H1 (cell line): ENCODE measurements around the gene GSG1L. TPM values are rescaled to one million over a fixed set of nuclear protein-coding genes. Genes with fewer than 3 reads are reported as not detected.

Experiments
- CTCF ChIA-PET: fragments of 300-600 bp; sonication (Branson Sonifier 250); formaldehyde crosslinking; loops from one replicate; lab custom pipeline; 2021; ENCODE audit not compliant: partially characterized antibody; lab: Charles Lee
- POLR2A ChIA-PET: fragments of 300-600 bp; sonication (Branson Sonifier 250); formaldehyde crosslinking; loops from one replicate; lab custom pipeline; 2021; ENCODE audit warnings: inconsistent platforms; ENCODE audit not compliant: partially characterized antibody; lab: Charles Lee
- DNase-seq, 2 experiments: peaks; one replicate each; pipeline versions ENCODE4 v3.0.0 to v3.0.0-alpha.2; 2010 to 2022; ENCODE audit warnings: low spot score in 2 of 2, low read depth in 1 of 2, mixed read lengths in 1 of 2
- FAIRE-seq: peaks from 2 replicates; lab custom pipeline; 2011; peaks lifted over from hg19 to GRCh38; lab: Jason Lieb, UNC
- H2AFZ ChIP-seq: 2 replicates; pipeline ENCODE4 v1.8.1; 2012; ENCODE audit warnings: low read length, inconsistent platforms
- H2AK5ac ChIP-seq: 2 replicates; pipeline ENCODE4 v1.6.1; 2013; ENCODE audit warnings: low read depth, low read length
- H2BK120ac ChIP-seq: replicated peaks from 2 replicates; pipeline ENCODE3; 2013; ENCODE audit warnings: low read depth, low read length, inconsistent platforms
- H2BK12ac ChIP-seq: 2 replicates; pipeline ENCODE4 v1.6.1; 2013; ENCODE audit warnings: low read depth, low read length
- H2BK15ac ChIP-seq: 2 replicates; pipeline ENCODE4 v1.6.1; 2013; ENCODE audit warnings: low read length
- H2BK20ac ChIP-seq: 2 replicates; pipeline ENCODE4 v1.6.1; 2013; ENCODE audit warnings: low read length
- H2BK5ac ChIP-seq: 2 replicates; pipeline ENCODE4 v1.6.1; 2013; ENCODE audit warnings: low read depth, low read length
- H3K14ac ChIP-seq: 2 replicates; pipeline ENCODE4 v1.6.1; 2013; ENCODE audit warnings: inconsistent platforms; ENCODE audit not compliant: insufficient read length
- H3K18ac ChIP-seq: 2 replicates; pipeline ENCODE4 v1.6.1; 2013; ENCODE audit warnings: low read length; ENCODE audit errors: extremely low read depth
- H3K23ac ChIP-seq: 2 replicates; pipeline ENCODE4 v1.6.1; 2013; ENCODE audit warnings: inconsistent platforms; ENCODE audit not compliant: insufficient read length
- H3K23me2 ChIP-seq: 2 replicates; pipeline ENCODE4 v1.6.1; 2013; ENCODE audit warnings: low read depth, low read length
- H3K27ac ChIP-seq: 2 replicates; pipeline ENCODE4 v1.6.1; 2011; ENCODE audit warnings: low read depth, low read length, inconsistent platforms
- H3K27me3 ChIP-seq, 4 experiments: replicated peaks in 1 of 4; 1 replicate in 1 of 4; 2 replicates in 3 of 4; pipeline versions ENCODE4 v1.6.1 to v1.8.1; 2011 to 2013; ENCODE audit warnings: low read length in 3 of 4, mild to moderate bottlenecking in 3 of 4, inconsistent platforms in 2 of 4, mixed read lengths in 2 of 4, moderate library complexity in 1 of 4; ENCODE audit not compliant: control insufficient read depth in 3 of 4, insufficient read depth in 3 of 4; ENCODE audit errors: extremely low read depth in 1 of 4
- H3K36me3 ChIP-seq, 4 experiments: 2 replicates each; pipeline versions ENCODE4 v1.6.1 to v1.8.1; 2011 to 2013; ENCODE audit warnings: mild to moderate bottlenecking in 4 of 4, low read length in 3 of 4, moderate library complexity in 2 of 4, control low read depth in 1 of 4, inconsistent platforms in 1 of 4; ENCODE audit not compliant: insufficient read depth in 4 of 4, control insufficient read depth in 2 of 4
- H3K4ac ChIP-seq: replicated peaks from 2 replicates; pipeline ENCODE3; 2013; ENCODE audit warnings: low read length, low read depth, mixed read lengths, inconsistent platforms; ENCODE audit not compliant: insufficient read length
- H3K4me1 ChIP-seq, 4 experiments: replicated peaks in 1 of 4; 1 replicate in 1 of 4; 2 replicates in 3 of 4; pipeline versions ENCODE4 v1.6.1 to v1.8.1; 2011 to 2013; ENCODE audit warnings: low read length in 3 of 4, inconsistent platforms in 2 of 4, mixed read lengths in 1 of 4; ENCODE audit not compliant: insufficient read depth in 4 of 4, control insufficient read depth in 3 of 4
- H3K4me2 ChIP-seq, 2 experiments: 2 replicates each; pipeline versions ENCODE4 v1.6.1 to v1.8.1; 2011 to 2013; ENCODE audit warnings: low read depth in 2 of 2, low read length in 2 of 2, control low read depth in 1 of 2, inconsistent platforms in 1 of 2, mild to moderate bottlenecking in 1 of 2; ENCODE audit not compliant: insufficient read depth in 1 of 2
- H3K4me3 ChIP-seq, 4 experiments: fragments of 200-600, 300-600 bp in 1 of 4; sonication (generic), shearing (Covaris generic), sonication (Bioruptor Twin) in 1 of 4; 2 replicates each; pipeline versions ENCODE4 v1.5.1 to v1.8.1; 2011 to 2016; ENCODE audit warnings: low read length in 4 of 4, low read depth in 3 of 4, control low read depth in 2 of 4, inconsistent platforms in 2 of 4, mild to moderate bottlenecking in 2 of 4, mixed read lengths in 1 of 4, moderate library complexity in 1 of 4; ENCODE audit not compliant: insufficient read depth in 2 of 4; ENCODE audit errors: extremely low read depth in 1 of 4
- H3K56ac ChIP-seq: replicated peaks from 2 replicates; pipeline ENCODE3; 2013; ENCODE audit warnings: low read depth, mild to moderate bottlenecking, mixed read lengths, low read length, inconsistent platforms; ENCODE audit not compliant: insufficient read length
- H3K79me1 ChIP-seq: 2 replicates; pipeline ENCODE4 v1.6.1; 2013; ENCODE audit warnings: low read depth, low read length, control low read depth
- H3K79me2 ChIP-seq, 2 experiments: 2 replicates each; pipeline versions ENCODE4 v1.6.1 to v1.8.1; 2012 to 2013; ENCODE audit warnings: low read length in 2 of 2, mild to moderate bottlenecking in 2 of 2, inconsistent platforms in 1 of 2; ENCODE audit not compliant: insufficient read depth in 2 of 2, control insufficient read depth in 1 of 2
- H3K9ac ChIP-seq, 4 experiments: replicated peaks in 1 of 4; 1 replicate in 1 of 4; 2 replicates in 3 of 4; pipeline versions ENCODE4 v1.6.1 to v1.8.1; 2011 to 2013; ENCODE audit warnings: low read depth in 3 of 4, low read length in 3 of 4, control low read depth in 2 of 4, mild to moderate bottlenecking in 2 of 4, moderate library complexity in 2 of 4, inconsistent platforms in 1 of 4; ENCODE audit errors: extremely low read depth in 1 of 4
- H3K9me3 ChIP-seq, 2 experiments: 2 replicates each; pipeline versions ENCODE4 v1.6.1 to v1.8.1; 2012 to 2013; ENCODE audit warnings: mild to moderate bottlenecking in 2 of 2, moderate library complexity in 2 of 2, control low read depth in 1 of 2, inconsistent platforms in 1 of 2, low read depth in 1 of 2, low read length in 1 of 2, mixed read lengths in 1 of 2; ENCODE audit not compliant: insufficient read depth in 2 of 2
- H4K20me1 ChIP-seq, 2 experiments: replicated peaks in 1 of 2; 2 replicates each; pipeline versions ENCODE3 to v1.8.1; 2011 to 2013; ENCODE audit warnings: inconsistent platforms in 2 of 2, low read length in 2 of 2, mild to moderate bottlenecking in 1 of 2; ENCODE audit not compliant: insufficient read depth in 2 of 2, control insufficient read depth in 1 of 2
- H4K5ac ChIP-seq: 2 replicates; pipeline ENCODE4 v1.6.1; 2013; ENCODE audit warnings: low read length, low read depth, mixed read lengths, inconsistent platforms; ENCODE audit not compliant: insufficient read length
- H4K8ac ChIP-seq: 2 replicates; pipeline ENCODE4 v1.8.0; 2013; ENCODE audit warnings: mild to moderate bottlenecking, moderate library complexity, low read length, inconsistent platforms; ENCODE audit not compliant: insufficient read depth; ENCODE audit errors: extremely low read depth
- H4K91ac ChIP-seq: replicated peaks from 2 replicates; pipeline ENCODE3; 2013; ENCODE audit warnings: low read length, mixed read lengths, inconsistent platforms; ENCODE audit not compliant: insufficient read length
- CEBPB ChIP-seq: IDR thresholded peaks from 2 replicates; pipeline ENCODE4 v1.6.1; 2012; ENCODE audit warnings: low read depth, low read length
- WGBS, 2 experiments: shearing (Covaris generic) in 1 of 2; methylation state at CpG; one replicate each; pipeline versions ENCODE4 v1.1.6 to v1.1.7; 2013 to 2015; ENCODE audit warnings: low lambda C conversion rate in 2 of 2, mixed read lengths in 2 of 2, inconsistent platforms in 1 of 2, low coverage in 1 of 2, missing lambda C conversion rate in 1 of 2; ENCODE audit not compliant: insufficient replicate concordance in 2 of 2, insufficient coverage in 1 of 2, insufficient read length in 1 of 2; ENCODE audit errors: extremely low coverage in 1 of 2, missing lambda C conversion rate in 1 of 2; 5-methylcytosine and 5-hydroxymethylcytosine counted together
- polyA plus RNA-seq, 7 experiments: library from polyadenylated mRNA; depleted of rRNA in 3 of 7; stranded (reverse) in 5 of 7; unstranded in 2 of 7; fragments of >200 nt in 5 of 7; fragments of 200-250 nt in 2 of 7; gene quantifications; 1 replicate in 5 of 7; 2 replicates in 1 of 7; 4 replicates in 1 of 7; pipeline versions ENCODE4 v1.2.1 to v1.2.3, GENCODE V29; 2011 to 2013; ENCODE audit warnings: missing spikeins in 2 of 7, mixed read lengths in 2 of 7
- total RNA-seq: library from RNA; stranded (reverse); fragmentation: NEBNext Ultra II Directional; extraction: Animal tissue kit (Norgen Biotek cat#: 25700); gene quantifications from 2 replicates; pipeline ENCODE4 v1.2.1, GENCODE V29; 2021

GSG1L gene
- total and polyA plus RNA-seq, 2 of the 8 experiments (the other 6 are each of a cell fraction or from before 2014, with no cell fraction given) = 0.71 to 1.1 TPM

GRCh38 chr16:27829975-27830374 lies 233.5 kb downstream of the GSG1L start:
- no peak for DNase-seq
- no peak overlapping the region for H4K8ac ChIP-seq

More at GRCh38 chr16:27829975-27830374, 233.5 kb downstream of the GSG1L start:
- H3K36me3 ChIP-seq = no peaks in the 10 kb centered on the region
- no peak overlapping the region for H2BK120ac ChIP-seq
- H3K4ac ChIP-seq = no peak overlapping the region
- H2BK20ac ChIP-seq = no peak overlapping the region
- H2BK5ac ChIP-seq = no peak overlapping the region
- POLR2A ChIA-PET = no interaction called here
- FAIRE-seq = no peak
- H3K9ac ChIP-seq = no peak overlapping the region
- no peak overlapping the region for H3K14ac ChIP-seq
- H3K4me1 ChIP-seq = no peaks in the 10 kb centered on the region
- no peak overlapping the region for H3K4me2 ChIP-seq
- H3K4me3 ChIP-seq = no peak overlapping the region
- WGBS, 2 experiments = 78% methylated on average over 2 of the region's 2 CpGs; no CpG with 5 or more reads in 1 of the 2 experiments
- no peaks in the 10 kb centered on the region for H3K79me2 ChIP-seq
- peaks cover 0 to 3% of the 10 kb centered on the region in 2 experiments for H4K20me1 ChIP-seq
- no peak overlapping the region for H3K18ac ChIP-seq
- H3K56ac ChIP-seq = no peak overlapping the region
- H2BK15ac ChIP-seq = no peak overlapping the region
- H3K23me2 ChIP-seq = peaks cover 7% of the 10 kb centered on the region; the same call in 1 of the 2 replicates
- no peak overlapping the region for H3K23ac ChIP-seq
- no peak overlapping the region for H4K91ac ChIP-seq
- H2AFZ ChIP-seq = no peak overlapping the region
- no peak overlapping the region for H3K27ac ChIP-seq
- H2BK12ac ChIP-seq = no peak overlapping the region
- CTCF ChIA-PET = interaction anchor here (0.9 to 1.7 kb wide), 5 partner anchors 30 to 138 kb away, joined by 3 to 5 read pairs (median 4); no protein-coding TSS in a partner anchor
- TF ChIP-seq CEBPB = no peak
- no peak overlapping the region for H2AK5ac ChIP-seq
- H3K27me3 ChIP-seq = no peaks in the 10 kb centered on the region
- peaks cover 5 to 10% of the 10 kb centered on the region in 2 experiments; a peak in 2 of 4 replicates for H3K9me3 ChIP-seq
- H3K79me1 ChIP-seq = no peaks in the 10 kb centered on the region
- H4K5ac ChIP-seq = no peak overlapping the region
